Non-pigmented ciliary epithelial cell (primary cell): Measurements from ENCODE around the gene SREBF1.

ENCODE experiments used
- DNase-seq: peaks from one replicate; pipeline ENCODE4 v3.0.0-alpha.2; 2010; ENCODE audit warnings: low read depth

SREBF1 gene

DNA sequence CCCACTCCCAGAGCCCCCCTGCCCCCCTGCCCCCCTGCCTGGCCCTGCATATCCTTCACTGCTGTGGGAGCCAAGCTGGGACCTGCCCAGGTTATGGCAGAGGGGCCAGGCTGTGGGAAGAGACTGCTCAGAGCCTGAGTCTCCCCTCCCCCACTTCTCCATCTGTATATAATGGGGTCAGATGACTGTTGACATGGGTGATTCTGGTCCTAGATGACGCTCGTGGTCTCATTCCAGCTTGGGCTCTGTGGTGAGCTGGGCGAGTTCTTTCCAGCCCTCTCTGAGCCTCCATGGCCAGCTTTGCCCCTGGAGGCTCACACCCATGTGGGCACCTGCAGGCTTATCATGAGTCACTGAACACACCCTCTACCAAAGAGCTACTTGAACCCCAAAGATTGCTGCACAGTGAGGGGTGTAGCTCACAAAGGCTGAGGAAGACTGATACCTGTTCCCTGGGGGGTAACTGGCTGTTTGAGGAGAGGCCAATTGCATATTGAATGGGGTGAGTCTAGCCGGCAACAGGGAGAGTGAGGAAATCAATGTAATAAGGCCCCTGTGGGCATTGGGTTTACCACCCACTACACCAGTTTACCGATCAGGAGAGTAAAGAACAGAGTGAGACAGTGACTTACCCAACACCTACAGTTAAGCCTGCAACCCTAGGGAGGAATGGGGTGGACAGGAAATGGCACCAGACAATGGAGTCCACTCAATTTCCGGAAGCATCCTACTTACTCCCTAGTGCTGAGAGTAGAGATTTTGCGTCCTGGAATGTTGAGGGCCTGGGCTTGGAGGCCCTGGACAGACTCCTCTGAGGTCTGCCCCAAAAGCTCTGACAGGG lies 4.2 kb upstream of the SREBF1 start:
- no peak for DNase-seq

DNA sequence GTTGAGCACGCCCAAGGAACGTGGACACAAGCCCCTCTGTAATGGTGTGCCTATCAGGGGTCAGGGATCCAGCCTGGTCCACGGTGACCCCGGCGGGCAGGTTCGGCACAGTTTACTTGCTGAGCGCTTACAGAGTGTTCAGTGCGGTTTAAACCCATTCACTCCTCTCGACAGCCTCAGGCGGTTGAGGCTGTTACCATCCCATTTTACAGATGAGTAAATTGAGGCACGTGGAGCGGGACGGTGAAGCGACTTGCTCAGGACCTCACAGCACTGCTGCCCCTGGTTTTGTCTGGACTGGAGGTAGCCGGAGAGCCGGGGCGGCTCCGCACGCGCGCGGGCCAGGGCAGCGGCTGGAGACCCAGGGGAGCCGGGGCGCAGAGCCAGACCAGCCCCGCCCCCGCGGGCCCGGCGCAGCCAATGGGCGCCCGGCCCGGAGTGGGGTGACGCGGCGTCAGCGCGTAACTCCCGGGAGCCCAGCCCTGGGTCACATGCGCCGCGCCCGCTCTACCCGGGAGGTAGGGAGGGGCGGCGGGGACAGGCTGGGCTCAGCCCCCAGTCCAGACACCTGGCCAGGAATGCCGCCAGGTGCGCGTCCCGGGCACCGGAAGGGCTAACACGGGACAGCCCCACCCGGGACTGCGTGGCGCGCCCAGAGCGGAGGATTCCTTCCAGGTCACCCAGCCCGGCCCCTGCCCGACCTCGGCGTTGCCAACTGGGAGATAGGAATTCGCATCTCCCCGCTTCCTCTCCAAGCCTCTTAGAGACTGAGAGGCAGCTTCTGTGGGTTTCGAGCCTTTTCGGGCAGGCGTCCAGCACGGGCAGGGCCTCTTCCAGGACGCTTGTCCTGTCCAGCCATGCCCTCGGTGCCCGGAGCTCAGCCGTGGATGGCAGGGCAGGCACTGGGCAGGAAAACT lies 3.3 kb upstream of the SREBF1 start:
- peak; percentile 45 for DNase-seq

DNA sequence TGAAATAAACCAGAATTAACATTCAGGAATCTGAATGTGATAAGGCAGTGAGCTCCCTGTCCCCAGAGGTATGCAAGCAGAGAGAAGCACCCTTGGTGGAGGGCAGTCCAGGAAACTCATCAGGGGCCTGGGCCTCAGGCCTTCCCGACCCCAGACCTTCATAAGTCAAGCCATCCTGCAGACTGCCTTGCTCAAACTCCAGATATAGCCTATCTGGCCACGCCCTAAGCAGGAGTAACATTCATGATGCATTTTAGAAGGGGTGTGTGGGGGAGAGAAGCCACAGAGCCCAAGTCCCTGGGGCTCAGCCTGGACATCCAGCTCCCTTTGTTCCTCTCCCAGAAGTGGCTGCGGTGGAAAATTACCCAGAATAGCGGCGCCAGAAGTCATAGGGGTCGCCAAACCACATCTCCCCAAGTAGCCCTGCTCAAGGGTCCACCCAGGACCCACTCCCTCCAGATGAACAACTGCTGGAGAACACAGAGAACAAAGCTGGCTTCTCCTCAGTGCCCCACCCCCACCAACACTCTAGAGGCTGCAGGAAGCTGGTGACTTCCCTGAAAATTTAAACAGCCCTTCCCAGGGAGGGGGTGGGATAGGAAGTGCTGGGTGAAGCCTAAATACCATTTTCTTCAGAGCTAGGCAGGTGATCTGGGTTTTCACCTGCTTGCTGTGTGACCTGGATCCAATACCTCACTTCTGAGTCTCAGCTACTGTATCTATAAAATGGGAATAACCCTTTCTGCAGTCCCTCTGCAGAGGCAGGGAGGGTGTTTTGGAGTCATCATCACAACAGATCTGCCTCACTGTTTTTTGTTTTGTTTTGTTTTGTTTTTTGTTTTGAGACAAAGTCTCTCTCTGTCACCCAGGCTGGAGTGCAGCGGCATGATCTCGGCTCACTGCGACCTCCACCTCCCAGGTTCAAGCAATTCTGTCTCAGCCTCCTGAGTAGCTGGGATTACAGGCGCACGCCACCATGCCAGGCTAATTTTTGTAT lies 1.5 kb upstream of the SREBF1 start:
- no peak for DNase-seq

DNA sequence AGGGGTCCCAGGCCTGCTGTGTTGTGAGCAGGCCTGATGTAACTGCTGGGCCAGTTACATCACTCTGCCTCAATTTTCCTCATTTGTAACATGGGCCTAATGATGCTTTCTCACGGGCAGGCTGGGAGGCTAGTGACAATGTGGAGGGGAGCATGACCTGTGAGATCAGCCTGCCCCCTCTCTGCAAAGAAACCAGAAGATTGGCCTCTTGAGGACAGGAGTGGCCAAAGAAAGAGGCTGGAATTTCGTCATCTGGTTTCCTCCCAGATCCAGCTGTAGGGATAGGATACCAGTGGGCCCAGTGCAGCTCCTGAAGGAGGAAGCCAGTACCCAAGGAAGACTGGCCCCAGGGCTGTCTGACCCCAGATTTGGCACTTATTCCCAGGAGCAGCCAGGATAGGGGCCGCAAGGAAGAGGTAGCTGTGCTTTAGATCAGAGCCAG lies 615 bp upstream of the SREBF1 start:
- no peak for DNase-seq

DNA sequence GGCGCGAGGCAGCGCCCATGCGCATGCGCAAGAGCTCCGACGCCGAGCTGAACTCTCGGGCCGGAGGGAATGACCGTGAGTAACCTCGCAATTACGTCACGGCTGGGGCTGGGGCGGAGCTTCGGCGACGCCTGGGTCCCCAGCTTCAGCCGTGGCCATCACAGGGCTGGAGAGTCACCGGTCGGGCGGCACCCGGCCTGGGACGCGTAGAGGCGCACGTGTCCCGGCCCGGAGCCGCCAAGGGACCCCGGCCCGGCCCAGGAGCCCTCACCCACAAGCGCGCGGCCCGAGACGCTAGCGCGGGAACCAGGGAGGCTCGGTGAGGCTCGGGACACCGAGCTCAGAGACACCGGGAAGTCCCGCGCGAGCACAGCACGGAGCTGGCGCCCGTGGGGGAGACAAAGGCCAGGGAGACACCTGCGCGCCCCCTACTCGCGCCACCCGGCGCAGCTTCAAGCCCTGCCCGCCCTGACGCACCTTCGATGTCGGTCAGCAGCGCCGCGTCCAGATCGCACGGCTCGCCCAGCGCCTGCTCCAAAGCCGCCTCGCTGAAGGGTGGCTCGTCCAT lies 452 bp downstream of the SREBF1 start:
- DNase-seq, result peak; percentile 61

DNA sequence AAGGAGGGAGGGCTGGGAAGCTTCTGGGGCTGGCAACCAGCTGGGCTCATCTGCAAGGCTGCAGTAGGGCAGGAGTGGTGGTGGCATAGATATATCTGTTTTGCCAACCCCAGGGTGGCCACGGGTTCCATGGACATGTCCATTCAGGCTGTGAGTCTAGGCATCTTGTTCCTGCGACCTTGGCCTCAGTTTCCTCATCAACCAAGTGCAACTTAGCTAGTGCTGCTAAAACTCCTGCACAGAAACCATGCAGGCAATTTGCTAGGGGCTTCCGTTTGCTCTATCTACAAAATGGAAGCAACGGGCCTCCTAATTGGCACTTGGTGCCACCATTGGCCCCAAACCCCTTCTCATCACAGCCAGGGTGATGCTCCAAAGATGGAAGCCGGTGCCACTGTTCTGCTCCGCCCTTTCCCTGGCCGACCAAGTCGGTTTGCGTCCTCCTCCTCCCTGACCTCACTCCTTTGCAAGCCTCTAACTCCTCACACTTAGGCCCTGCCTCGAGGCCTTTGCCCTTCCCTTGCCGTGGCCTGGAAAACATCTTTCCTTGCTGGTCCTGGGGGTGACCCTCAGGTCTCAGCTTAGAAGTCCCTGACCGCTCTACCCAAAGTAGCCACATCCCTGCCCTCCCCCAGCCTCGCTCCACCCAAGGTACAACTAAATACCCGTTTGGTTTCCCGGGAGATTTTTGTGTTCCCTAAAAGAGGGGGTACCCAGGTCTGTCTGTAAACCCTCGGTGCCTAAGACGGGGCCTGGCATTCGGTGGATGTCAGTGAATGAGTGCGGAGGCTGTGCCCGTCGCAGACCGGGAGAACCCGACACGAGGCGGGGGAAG lies 1.2 kb downstream of the SREBF1 start:
- DNase-seq, result no peak

DNA sequence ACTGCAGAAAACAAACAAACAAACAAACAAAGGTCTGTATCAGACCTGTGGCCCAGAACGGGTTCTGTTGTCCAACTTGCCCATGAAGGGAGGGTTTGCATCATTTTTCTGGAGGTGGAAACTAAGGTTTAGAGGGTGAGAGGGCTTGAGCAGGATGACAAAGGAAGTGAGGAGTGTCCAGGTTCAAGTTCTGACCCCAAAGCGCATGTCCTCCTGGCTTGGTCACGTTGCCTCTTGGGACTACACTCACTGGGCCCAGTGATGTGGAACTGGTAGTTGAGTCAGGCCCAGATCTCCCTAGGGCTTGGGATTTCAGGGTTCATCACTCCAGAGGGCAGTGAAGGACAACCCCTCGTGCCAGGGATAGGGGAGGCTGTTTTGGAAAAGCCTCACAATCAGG lies 1.8 kb downstream of the SREBF1 start:
- DNase-seq, result no peak

DNA sequence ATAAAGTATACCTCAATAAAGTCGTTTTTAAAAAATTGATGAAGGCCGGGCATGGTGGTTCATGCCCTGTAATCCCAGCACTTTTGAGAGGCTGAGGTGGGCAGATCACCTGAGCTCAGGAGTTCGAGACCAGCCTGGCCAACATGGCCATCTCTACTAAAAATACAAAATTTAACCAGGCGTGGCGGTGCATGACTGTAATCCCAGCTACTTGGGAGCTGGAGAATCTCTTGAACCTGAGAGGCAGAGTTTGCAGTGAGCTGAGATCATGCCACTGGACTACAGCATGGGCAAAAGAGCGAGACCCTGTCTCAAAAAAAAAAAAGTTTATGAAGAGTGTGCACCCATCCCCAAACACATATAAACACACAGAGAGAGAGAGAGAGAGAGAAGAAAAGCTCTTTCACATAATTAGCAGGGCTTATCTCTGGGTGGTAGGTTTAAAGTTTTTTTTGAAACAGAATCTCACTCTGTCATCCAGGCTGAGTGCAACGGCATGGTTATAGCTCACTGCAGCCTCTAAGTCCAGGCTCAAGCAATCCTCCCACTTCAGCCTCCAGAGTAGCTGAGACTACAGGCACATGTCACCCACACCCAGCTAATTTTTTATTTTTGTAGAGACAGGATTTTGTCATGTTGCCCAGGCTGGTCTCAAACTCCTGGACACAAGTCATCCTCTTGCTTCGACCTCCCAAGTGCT lies 3.0 kb downstream of the SREBF1 start:
- no peak for DNase-seq

DNA sequence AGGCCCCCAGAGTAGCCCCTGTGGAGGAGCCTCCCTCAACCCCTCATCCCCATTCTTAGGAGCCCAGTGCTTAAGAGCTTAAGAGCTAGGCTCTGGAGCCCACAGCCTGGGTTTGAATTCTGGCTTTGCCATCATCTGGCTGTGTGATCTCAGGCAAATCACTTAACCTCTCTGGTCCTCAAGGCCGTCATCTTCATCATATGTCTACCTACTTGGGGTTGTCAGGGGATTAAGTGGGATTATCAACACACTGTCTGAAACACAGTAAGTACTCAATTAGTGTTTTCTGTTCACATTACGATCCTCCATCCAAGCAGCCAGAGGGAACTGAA lies 4.8 kb downstream of the SREBF1 start:
- no peak for DNase-seq

DNA sequence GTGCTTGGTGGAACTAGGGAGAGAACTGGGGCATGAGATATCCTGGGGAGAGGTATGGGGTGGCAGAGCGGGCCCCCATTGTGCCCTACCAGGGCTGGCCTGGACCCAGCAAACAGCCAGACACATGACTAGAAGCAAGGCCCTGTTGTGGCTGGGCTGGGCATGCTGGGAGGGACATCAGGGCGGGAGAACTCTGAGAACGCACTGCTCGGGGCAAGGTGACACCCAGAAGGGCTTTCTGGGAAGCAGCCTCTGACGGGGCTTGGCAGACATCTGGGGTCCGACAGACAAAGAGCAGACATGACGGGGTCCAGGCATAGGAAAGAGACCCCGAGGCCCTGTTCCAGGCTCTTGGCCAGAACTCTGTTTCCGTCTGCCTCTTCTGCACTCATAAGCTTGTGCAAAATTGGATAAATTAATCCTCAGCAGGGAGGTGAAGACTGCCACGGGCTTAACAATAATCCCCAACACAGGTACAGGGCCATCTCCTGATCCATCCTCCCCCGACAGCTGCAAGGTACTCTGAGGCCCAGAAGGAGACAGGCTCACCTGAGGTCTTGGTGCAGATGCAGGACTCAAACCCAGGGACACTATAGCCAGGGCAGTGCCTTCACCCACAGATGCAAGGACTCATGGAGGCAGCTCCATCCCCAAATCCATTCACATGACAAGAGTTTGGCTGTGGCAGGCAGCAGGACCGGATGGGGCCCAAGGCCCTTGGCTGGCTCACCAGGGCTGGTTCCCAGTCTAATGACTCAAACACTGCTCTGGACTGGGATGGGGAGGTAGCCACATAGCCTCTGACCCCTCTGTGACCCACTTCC lies 5.4 kb downstream of the SREBF1 start:
- no peak for DNase-seq

DNA sequence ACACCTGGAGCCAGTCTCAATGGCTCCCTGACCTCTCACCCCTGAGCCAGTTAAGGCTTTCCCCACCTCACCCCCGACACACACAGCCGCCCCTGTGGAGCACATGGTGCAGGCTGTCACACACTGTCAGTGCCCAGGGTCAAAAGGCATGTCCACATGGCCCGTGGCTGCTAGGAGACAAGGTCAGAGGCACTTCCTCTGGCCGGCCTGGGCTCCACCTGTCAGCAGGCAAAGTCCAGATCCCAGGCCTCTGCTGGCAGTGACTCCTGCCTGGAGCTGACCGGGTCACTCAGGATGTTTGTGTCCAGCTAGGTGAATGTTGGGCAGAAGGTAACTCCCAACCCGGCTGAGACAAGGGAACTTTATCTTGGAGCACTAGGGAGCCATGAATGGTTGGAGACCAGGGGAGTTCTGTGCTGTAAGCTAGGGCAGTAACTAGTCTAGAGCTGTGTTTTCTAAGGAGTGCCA lies 6.0 kb downstream of the SREBF1 start:
- DNase-seq, result no peak

DNA sequence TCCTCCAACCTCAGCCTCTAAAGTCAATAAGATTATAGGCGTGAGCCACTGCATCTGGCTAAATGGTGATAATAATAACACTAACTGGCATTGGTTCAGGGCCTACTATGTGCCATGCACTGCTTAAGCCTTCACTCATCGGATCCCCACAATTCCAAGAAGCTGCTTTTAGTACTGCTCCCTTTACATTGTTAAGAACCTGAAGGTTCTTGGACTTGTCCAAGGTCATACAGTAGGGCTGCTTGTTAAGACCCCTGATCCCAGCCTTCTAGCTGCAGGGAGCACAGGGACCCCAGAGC lies 6.6 kb downstream of the SREBF1 start:
- DNase-seq, result no peak

DNA sequence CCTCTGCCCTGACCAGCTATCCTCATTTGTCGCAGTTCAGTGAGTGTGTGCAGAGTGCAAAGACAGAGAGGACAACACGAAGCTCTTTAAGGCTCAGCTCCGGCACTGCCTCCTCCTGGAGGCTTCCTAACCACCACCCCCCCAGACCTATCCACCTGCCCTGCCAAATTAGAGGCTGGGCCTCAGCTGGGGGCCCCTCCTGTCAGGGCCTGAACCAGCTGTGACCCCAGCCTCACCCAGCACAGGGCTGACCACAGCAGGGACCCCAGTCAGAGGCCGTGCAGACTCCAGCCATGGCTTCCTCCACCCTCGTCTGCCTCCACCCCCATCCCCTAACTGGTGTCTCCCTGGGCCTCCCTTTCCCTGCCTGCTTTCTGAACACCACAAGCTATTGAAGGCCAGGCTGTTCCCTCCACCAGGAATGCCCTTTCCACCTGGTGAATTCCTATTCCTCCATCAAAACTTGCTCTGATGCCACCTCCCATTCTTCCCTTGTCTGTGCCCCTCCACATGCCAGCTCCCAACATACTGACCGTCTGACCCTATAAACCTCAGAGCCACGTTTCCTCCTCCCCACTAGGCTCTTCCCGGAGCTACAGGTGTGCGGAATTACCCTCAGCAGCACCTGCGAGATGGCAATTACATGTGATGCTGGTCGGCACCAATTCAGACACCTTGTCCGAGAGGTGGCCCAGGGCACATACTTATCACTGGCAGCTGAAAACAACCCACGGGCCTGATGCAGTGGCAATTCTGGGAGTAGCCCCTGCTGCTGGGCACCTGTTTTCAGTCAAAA lies 8.8 kb downstream of the SREBF1 start:
- DNase-seq, result no peak

DNA sequence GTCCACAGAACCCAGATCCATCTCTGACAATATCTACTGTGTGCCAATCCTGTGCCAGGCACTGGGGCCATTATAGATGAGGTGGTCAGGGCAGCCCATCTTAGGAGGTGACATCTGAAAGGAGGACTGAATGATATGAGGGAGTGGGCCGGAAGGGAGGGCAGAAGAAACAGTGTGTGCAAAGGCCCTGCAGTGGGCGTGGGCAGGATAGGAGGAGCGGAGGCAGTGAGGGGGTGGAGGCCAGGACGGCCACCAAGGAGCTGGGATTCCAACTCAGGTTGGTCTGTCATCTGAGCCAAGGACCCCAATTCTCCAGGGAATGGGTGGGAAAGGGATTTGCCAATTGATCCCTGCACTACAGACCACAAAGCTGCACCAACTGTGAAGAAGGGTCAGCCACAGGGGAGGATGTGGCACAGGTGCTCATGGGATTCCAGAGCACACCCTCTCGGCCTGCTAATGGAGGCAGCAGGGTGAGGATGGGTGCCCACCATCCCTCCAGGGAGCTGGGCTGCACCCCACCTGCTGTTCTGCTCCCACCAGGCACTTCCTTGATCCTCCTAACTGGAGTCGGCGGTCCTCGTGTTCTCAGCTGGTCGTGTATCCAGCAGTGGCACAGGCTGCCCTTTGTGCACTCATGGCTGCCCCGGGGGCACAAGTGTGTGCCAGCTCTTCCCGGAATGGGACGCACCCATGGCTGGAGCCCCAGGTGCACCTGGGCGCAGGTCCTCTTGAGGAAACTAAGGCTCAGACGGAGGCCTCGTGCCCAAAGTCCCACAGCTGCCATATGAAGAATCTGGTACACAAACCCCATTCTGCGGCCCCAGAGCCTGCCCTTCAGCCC lies 9.6 kb downstream of the SREBF1 start:
- DNase-seq, result no peak

DNA sequence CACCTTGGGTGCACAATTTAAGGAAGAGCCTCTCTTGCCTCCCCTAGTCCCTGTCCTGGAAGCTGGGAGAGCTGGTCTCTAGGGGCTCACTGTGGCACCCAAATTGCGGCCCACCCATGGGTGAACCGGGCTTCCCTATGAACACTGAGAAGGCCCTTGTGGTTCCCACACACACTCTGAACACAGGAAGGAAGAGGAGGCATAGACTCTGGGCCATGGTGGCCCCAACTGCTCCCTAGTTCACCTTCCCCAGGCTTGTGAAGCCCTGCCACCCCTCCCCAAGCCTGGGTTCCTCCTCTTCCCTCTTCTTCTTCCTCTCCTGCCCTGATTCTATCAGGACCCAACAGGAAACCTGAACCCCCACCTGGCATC lies 10.5 kb downstream of the SREBF1 start:
- no peak for DNase-seq

DNA sequence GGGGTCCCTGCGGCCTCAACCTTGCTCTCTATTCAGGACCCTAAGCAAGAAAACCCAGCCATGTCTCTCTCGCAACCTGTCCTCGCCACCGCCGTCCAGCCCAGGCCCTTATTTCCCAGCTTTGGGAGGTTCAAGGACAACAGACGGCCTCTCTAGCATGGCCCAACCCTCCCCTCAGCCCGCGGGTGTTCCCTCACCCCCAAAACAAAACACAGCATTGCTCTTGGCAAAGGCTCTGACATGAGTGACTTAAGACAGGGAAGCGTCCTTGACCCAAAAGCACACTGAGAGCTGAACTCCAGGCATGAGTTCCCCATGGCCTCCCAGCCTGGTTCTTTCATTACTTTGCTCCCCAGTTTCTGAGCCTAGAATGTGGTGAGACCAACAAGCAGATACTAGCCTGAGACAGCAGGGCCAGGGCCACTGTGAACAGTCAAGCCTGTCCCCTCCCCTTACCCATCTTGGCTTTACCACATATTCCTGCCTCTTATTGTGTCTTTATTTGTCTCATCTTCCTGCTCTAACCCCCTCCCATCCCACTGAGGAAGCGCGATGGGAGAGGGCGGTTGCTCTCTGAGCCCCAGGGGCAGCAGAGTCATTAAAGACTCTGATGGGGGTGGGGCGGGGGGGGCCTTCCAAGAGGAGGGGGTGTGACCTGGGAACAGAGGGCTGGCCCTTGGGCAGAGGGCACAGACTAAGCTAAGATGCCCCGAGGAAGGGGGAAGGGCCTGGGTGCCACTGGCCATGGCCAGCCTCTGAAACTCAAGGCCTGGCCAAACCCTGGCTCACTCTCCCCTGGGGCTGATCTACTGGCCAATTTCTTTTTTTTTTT lies 11.8 kb downstream of the SREBF1 start:
- no peak for DNase-seq
